ENCODE measurements around the gene SH3BP5. TPM values are rescaled to one million over a fixed set of nuclear protein-coding genes. Genes with fewer than 3 reads are reported as not detected.
"Not testable (repeated sequence)": the region's sequence is repeated elsewhere in the genome, so short reads cannot be mapped to it uniquely, and the experiment has no call there.

The SH3BP5 gene
- total RNA-seq, 2 experiments from 2014 or later, result 8.9 to 9.4 TPM

DNA sequence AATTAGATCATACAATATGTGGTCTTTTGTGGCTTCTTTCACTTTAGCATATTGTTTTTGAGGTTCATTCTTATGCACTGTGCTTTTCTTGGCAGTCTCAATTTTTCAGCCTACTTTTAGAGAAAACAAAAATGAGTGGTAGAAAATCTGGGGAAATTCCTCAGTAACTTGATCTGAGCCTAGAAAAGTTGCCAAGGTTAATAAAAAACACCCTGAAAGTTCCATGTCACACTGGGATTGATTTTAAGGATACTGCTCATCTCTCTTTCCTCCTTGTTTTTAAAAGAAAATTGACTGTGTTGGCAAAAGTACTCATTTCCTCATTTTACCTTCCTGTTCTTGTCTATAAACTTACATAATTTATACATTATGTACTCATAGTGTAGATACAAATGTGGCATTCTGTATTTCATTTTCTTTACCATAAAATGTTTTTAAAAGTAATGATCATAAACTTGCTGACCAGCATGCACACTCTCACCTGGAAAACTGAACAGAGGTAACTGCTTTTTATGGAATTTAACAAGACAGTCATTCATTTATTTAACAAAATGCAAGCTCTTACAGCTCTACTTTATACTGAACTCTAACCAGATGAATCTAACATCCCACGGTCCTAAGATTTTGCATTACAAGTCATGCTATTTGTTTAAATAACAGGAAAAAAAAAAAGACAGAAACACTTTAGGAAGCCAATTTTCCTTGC lies 28.6 kb upstream of the SH3BP5 start:
- CTCF ChIA-PET, result interaction anchor here (0.6 to 4.7 kb wide), 28 partner anchors 15 to 762 kb away, joined by 3 to 35 read pairs (median 4); partner anchors contain the start of genes CAPN7 and SH3BP5
- Mint-ChIP-seq H3K9me3 (ENCODE audit: low read depth) (no peaks in the 10 kb centered on the region), H3K4me3 (no peak overlapping the region), H3K36me3 (ENCODE audit: low read depth) (no peaks in the 10 kb centered on the region), H3K27ac (peak overlapping the region; percentile 49), H3K4me1 (peaks cover 46% of the 10 kb centered on the region), H3K27me3 (peaks cover 2% of the 10 kb centered on the region)
- intact Hi-C loops (cut with DNase I, micrococcal nuclease), result loop anchor here (1.0 to 5.0 kb wide), 10 partner anchors 17 to 1151 kb away; partner anchors contain the start of genes SH3BP5 (in 2 of the 2), ANKRD28 (in 1 of the 2), RBSN (in 1 of the 2) and RFTN1 (in 1 of the 2)
- ATAC-seq, result peak; percentile 14
- no peak for DNase-seq
- POLR2A ChIA-PET, result interaction anchor here (0.6 to 1.4 kb wide), 13 partner anchors 28 to 791 kb away, joined by 3 to 26 read pairs (median 4); partner anchors contain the start of genes CCDC174 and RBSN

DNA sequence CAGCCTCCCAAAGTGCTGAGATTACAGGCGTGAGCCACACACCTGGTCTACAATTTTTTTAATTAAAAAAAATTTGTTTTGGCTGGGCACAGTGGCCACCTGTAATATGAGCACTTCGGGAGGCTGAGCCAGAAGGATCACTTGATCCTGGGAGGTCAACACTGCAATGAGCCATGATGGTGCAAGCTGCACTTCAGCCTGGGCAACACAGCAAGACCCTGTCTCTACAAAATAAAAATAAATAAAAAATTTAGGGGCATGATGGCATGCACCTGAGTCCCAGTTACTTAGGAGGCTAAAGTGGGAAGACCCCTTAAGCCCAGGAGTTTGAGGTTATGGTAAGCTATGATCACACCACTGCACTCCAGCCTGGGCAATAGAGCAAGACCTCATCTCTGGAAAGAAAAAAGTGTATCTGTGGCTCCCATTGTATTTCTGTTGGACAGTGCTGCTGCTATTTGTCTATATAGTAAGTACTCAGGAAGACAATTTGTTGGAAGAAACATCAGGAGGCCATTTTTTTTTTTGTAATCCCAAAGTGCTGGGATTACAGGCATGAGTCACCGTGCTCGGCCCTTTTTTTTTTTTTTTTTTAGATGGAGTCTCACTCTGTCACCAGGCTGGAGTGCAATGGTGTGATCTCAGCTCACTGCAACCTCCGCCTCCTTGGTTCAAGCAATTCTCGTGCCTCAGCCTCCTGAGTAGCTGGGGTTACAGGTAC lies 27.5 kb upstream of the SH3BP5 start:
- ChIA-PET CTCF (interaction anchor here (0.8 to 4.7 kb wide), 2 partner anchors 30 to 92 kb away, joined by 4 to 35 read pairs; no protein-coding TSS in a partner anchor), POLR2A (no interaction called here)
- H3K4me3 Mint-ChIP-seq, result no peak overlapping the region
- H3K27me3 Mint-ChIP-seq, result peaks cover under 1% of the 10 kb centered on the region
- no peak for ATAC-seq
- H3K9me3 Mint-ChIP-seq (ENCODE audit: low read depth), result no peaks in the 10 kb centered on the region
- no peak overlapping the region for H3K27ac Mint-ChIP-seq
- intact Hi-C loops (cut with DNase I, micrococcal nuclease), result loop anchor here (2.0 to 5.0 kb wide), 4 partner anchors 67 to 1152 kb away; partner anchors contain the start of genes ANKRD28 (in 1 of the 2), RBSN (in 1 of the 2) and RFTN1 (in 1 of the 2)
- peaks cover 51% of the 10 kb centered on the region for H3K4me1 Mint-ChIP-seq
- no peak for DNase-seq
- no peaks in the 10 kb centered on the region for H3K36me3 Mint-ChIP-seq (ENCODE audit: low read depth)

DNA sequence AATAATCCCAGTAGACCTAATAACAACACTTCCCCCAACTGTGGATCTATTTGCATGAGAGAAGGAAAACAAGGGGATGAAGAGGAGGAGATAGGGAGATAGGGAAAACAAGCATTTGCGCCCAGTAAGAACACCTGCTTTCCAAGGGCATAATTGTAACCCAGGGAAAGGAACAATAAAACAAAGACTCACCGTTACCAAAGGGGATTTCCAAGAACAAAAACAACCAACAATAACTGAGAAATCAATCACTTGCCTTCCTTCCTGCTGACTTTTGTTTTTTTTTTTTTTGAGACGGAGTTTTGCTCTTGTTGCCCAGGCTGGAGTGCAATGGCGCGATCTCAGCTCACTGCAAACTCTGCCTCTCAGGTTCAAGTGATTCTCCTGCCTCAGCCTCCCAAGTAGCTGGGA lies 24.3 kb upstream of the SH3BP5 start:
- intact Hi-C loops (cut with DNase I, micrococcal nuclease); H3K4me3 Mint-ChIP-seq; DNase-seq; H3K27me3 Mint-ChIP-seq; H3K9me3 Mint-ChIP-seq (ENCODE audit: low read depth); H3K36me3 Mint-ChIP-seq (ENCODE audit: low read depth): not testable (repeated sequence)
- peak; percentile 1 for ATAC-seq
- ChIA-PET POLR2A (interaction anchor here (0.7 kb wide), 1 partner anchor 39 kb away, joined by 4 read pairs; no protein-coding TSS in a partner anchor), CTCF (interaction anchor here (2.4 kb wide), 1 partner anchor 26 kb away, joined by 7 read pairs; no protein-coding TSS in a partner anchor)
- Mint-ChIP-seq H3K4me1 (peaks cover 39% of the 10 kb centered on the region), H3K27ac (peak overlapping the region; percentile 67)

DNA sequence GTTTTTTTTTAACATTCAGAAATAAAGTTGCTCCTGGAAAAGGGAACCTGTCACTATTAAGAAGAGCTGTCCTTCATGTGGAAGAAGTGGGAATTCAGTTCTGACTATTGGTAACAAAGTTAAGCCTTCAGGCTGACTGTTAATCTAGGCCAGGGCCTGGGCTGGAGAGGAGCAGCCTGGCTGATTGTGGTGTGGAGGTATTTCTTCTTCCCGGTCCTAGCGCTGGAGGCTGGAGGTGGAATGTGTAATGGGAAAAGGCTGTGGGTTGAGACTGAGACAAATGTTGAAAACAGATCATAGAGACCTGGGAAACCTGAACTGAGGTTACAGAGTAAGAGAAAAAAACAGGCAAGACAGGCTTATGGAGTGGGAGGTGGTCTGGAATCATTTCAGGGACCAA lies 23.8 kb upstream of the SH3BP5 start:
- ATAC-seq (no peak), DNase-seq (no peak)
- no peak overlapping the region for H3K4me3 Mint-ChIP-seq
- POLR2A ChIA-PET, result interaction anchor here (0.7 to 1.0 kb wide), 2 partner anchors 28 to 39 kb away, joined by 4 read pairs; no protein-coding TSS in a partner anchor
- peaks cover 34% of the 10 kb centered on the region for H3K4me1 Mint-ChIP-seq
- H3K9me3 Mint-ChIP-seq (ENCODE audit: low read depth), result peaks cover 5% of the 10 kb centered on the region
- H3K36me3 Mint-ChIP-seq (ENCODE audit: low read depth), result peaks cover 2% of the 10 kb centered on the region
- peak overlapping the region; percentile 67 for H3K27ac Mint-ChIP-seq
- H3K27me3 Mint-ChIP-seq, result no peaks in the 10 kb centered on the region
- CTCF ChIA-PET, result interaction anchor here (0.9 to 2.4 kb wide), 3 partner anchors 20 to 88 kb away, joined by 4 to 16 read pairs (median 7); no protein-coding TSS in a partner anchor
- intact Hi-C loops (cut with DNase I, micrococcal nuclease), result no loop called here

DNA sequence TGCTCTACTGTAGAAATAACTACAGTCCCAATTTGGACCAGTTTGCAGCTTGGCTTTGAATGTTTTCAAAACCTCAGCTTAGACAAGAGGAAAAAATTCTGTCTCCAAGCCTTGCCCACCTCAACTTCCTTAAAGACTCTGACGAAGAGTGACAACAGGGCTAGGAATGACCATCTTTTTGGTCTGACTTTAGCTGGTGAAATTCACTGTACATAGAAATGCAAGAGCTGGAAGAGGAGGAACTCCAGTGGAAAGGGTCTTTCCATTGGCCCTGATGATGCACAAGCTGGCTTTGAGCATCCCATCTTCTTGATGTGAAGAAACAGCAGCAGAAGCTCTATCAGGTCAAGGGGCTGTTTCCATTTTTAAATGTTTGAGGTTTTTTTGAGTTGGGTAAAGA lies 22.7 kb upstream of the SH3BP5 start:
- Mint-ChIP-seq H3K27me3 (no peaks in the 10 kb centered on the region), H3K9me3 (ENCODE audit: low read depth) (peaks cover 12% of the 10 kb centered on the region), H3K4me1 (peaks cover 25% of the 10 kb centered on the region), H3K27ac (no peak overlapping the region), H3K36me3 (ENCODE audit: low read depth) (peaks cover 5% of the 10 kb centered on the region), H3K4me3 (no peak overlapping the region)
- ChIA-PET CTCF (interaction anchor here (0.6 to 2.4 kb wide), 7 partner anchors 13 to 1949 kb away, joined by 3 to 16 read pairs (median 4); no protein-coding TSS in a partner anchor), POLR2A (no interaction called here)
- intact Hi-C loops (cut with DNase I, micrococcal nuclease), result no loop called here
- DNase-seq (no peak), ATAC-seq (no peak)

DNA sequence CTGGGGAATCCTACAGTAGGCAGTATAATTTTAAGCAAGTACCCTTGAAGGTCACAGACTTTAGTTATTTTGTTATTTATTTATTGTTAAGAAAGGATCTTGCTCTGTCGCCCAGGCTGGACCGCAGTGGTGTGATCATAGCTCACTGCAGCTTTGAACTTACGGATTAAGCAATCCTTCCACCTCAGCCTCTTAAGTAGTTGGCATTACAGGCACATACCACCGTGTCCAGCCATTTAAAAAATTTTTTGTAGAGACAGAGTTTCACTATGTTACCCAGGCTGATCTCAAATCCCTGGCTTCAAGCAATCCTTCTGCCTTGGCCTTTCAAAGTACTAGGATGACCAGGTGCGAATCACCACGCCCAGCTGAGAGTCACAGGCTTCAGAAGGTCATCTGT lies 22.1 kb upstream of the SH3BP5 start:
- intact Hi-C loops (cut with DNase I, micrococcal nuclease), result no loop called here
- Mint-ChIP-seq H3K4me3 (no peak overlapping the region), H3K4me1 (peaks cover 24% of the 10 kb centered on the region), H3K36me3 (ENCODE audit: low read depth) (peaks cover 5% of the 10 kb centered on the region), H3K27ac (no peak overlapping the region), H3K27me3 (no peaks in the 10 kb centered on the region), H3K9me3 (ENCODE audit: low read depth) (peaks cover 12% of the 10 kb centered on the region)
- ATAC-seq, result no peak
- ChIA-PET POLR2A (no interaction called here), CTCF (interaction anchor here (0.7 to 2.3 kb wide), 4 partner anchors 9 to 87 kb away, joined by 3 to 16 read pairs (median 4); no protein-coding TSS in a partner anchor)
- no peak for DNase-seq

DNA sequence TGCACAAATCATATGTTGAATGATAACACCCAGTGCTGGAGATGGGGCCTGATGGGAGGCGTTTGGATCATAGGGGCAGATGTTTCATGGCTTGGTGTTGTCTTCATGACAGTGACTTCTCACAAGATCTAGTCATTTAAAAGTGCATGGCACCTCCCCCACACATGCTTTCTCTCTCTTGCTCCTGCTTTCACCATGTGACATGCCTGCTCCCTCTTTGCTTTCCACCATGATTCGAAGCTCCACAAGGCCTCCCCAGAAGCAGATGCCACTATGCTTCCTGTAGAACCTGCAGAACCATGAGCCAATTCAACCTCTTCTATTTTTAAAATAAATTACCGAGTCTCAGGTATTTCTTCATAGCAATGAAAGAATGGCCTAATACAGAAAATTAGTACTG lies 17.8 kb upstream of the SH3BP5 start:
- ChIA-PET CTCF (interaction anchor here (1.2 kb wide), 1 partner anchor 82 kb away, joined by 4 read pairs; no protein-coding TSS in a partner anchor), POLR2A (no interaction called here)
- DNase-seq (no peak), ATAC-seq (no peak)
- H3K4me1 Mint-ChIP-seq, result peaks cover 38% of the 10 kb centered on the region
- no peak overlapping the region for H3K4me3 Mint-ChIP-seq
- H3K36me3 Mint-ChIP-seq (ENCODE audit: low read depth), result peaks cover 5% of the 10 kb centered on the region
- no peak overlapping the region for H3K27ac Mint-ChIP-seq
- H3K27me3 Mint-ChIP-seq, result no peaks in the 10 kb centered on the region
- intact Hi-C loops (cut with DNase I, micrococcal nuclease), result no loop called here
- H3K9me3 Mint-ChIP-seq (ENCODE audit: low read depth), result peaks cover 12% of the 10 kb centered on the region

- H3K27me3 Mint-ChIP-seq; intact Hi-C loops (cut with DNase I, micrococcal nuclease): not testable (repeated sequence)
- CTCF ChIA-PET, result interaction anchor here (1.2 kb wide), 1 partner anchor 82 kb away, joined by 4 read pairs; no protein-coding TSS in a partner anchor
Observed at GRCh38 chr3:15349438-15349837, 17.1 kb upstream of the SH3BP5 start.

DNA sequence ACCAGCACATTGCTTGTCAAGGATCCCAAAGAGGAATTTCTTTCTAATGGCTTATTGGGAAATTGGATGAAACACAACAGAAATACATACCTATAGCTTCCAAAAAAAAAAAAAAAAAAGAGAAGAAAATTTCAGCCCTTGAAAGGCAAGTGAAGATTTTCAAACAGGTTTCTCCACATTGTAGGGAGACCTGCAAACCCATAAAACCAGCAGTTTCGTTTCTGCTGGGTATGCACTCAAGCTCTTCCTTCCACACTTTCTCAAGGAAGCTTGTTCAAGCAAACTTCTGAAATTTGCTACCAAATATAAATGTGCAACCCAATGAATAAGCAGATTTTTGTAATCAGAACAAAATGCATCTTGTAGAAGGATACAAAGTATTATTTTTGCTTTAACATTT lies 15.9 kb upstream of the SH3BP5 start:
- intact Hi-C loops (cut with DNase I, micrococcal nuclease), result no loop called here
- POLR2A ChIA-PET, result no interaction called here
- no peak overlapping the region for H3K27ac Mint-ChIP-seq
- no peak for ATAC-seq
- peaks cover 15% of the 10 kb centered on the region for H3K9me3 Mint-ChIP-seq (ENCODE audit: low read depth)
- H3K4me1 Mint-ChIP-seq, result peaks cover 34% of the 10 kb centered on the region
- no peaks in the 10 kb centered on the region for H3K27me3 Mint-ChIP-seq
- no peak overlapping the region for H3K4me3 Mint-ChIP-seq
- H3K36me3 Mint-ChIP-seq (ENCODE audit: low read depth), result peaks cover 5% of the 10 kb centered on the region
- no peak for DNase-seq
- CTCF ChIA-PET, result interaction anchor here (1.1 to 2.5 kb wide), 2 partner anchors 80 to 147 kb away, joined by 4 to 11 read pairs; no protein-coding TSS in a partner anchor

More at GRCh38 chr3:15349438-15349837, 17.1 kb upstream of the SH3BP5 start:
- H3K4me3 Mint-ChIP-seq; H3K27ac Mint-ChIP-seq; DNase-seq; ATAC-seq; POLR2A ChIA-PET; H3K36me3 Mint-ChIP-seq (ENCODE audit: low read depth): not testable (repeated sequence)
- peaks cover 12% of the 10 kb centered on the region for H3K9me3 Mint-ChIP-seq (ENCODE audit: low read depth)
- H3K4me1 Mint-ChIP-seq, result peaks cover 34% of the 10 kb centered on the region

GRCh38 chr3:15347737-15348110 lies 15.3 kb upstream of the SH3BP5 start:
- no peaks in the 10 kb centered on the region for H3K27me3 Mint-ChIP-seq
- ChIA-PET CTCF (interaction anchor here (1.0 to 2.5 kb wide), 3 partner anchors 15 to 147 kb away, joined by 4 to 11 read pairs (median 4); partner anchors contain the start of gene SH3BP5), POLR2A (no interaction called here)
- H3K9me3 Mint-ChIP-seq (ENCODE audit: low read depth), result peaks cover 16% of the 10 kb centered on the region
- intact Hi-C loops (cut with DNase I, micrococcal nuclease), result no loop called here
- H3K4me1 Mint-ChIP-seq, result peaks cover 34% of the 10 kb centered on the region
- ATAC-seq (no peak), DNase-seq (no peak)
- no peak overlapping the region for H3K4me3 Mint-ChIP-seq
- peaks cover 5% of the 10 kb centered on the region for H3K36me3 Mint-ChIP-seq (ENCODE audit: low read depth)
- peak overlapping the region; percentile 49 for H3K27ac Mint-ChIP-seq

Data from activated CD4-positive, alpha-beta T cell treated with anti-CD3 and anti-CD28 coated beads for 36 hours (primary cell).